C4-2B (cell line): ENCODE results near the gene AIFM2.

ENCODE experiments used
- ZFX ChIP-seq: fragments of 450-650 bp; IDR thresholded peaks from 2 replicates; pipeline ENCODE4 v1.6.1; 2017
- TF ChIP-seq, protein P1 (sequence below): fragments of 450-650 bp; conservative IDR thresholded peaks from 2 replicates; pipeline ENCODE4 v1.5.1; 2017; ENCODE audit warnings: mild to moderate bottlenecking

DNA sequence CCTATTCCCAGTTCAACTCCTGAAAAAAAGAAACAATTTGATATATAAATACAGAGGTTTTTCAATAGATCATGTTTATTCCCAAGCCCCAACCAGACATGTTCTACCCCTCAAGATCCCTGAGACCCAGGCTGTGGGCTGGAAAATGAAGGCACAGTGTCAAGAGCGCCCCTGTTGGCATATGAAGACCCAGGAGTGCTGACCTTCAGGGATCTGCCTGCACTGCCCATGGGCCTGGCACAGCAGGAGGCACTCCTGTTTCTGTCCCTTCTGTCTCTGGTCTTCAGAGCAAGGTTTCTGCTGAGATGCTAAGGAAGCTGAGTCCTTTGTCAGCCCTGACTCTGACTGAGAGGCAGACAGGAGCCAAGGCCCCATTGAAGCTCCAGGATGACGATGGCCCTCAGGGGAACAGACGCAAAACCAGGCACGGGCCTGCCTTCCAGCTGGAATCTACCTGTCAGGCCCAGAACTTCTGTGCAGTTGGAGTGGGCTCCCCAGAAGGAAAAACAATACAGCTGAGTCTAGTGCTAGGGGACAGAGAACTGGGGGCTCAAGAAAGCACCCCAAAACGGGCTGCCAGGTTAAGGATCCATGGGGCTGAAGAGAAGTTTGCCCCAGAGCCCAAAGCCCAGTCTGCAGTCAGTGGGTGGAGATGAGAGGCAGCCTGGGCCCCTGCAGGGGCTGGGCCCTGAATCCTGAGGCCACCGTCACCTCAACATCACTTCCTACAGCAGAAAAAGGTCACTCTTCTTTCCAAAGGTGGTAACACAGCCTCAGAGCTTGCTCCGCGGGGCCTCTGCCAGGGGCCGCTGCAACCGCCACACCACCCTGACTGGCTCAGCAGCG lies 6.7 kb upstream of the AIFM2 start:
- TF ChIP-seq, protein P1, sequence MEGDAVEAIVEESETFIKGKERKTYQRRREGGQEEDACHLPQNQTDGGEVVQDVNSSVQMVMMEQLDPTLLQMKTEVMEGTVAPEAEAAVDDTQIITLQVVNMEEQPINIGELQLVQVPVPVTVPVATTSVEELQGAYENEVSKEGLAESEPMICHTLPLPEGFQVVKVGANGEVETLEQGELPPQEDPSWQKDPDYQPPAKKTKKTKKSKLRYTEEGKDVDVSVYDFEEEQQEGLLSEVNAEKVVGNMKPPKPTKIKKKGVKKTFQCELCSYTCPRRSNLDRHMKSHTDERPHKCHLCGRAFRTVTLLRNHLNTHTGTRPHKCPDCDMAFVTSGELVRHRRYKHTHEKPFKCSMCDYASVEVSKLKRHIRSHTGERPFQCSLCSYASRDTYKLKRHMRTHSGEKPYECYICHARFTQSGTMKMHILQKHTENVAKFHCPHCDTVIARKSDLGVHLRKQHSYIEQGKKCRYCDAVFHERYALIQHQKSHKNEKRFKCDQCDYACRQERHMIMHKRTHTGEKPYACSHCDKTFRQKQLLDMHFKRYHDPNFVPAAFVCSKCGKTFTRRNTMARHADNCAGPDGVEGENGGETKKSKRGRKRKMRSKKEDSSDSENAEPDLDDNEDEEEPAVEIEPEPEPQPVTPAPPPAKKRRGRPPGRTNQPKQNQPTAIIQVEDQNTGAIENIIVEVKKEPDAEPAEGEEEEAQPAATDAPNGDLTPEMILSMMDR: no peak
- no peak for TF ChIP-seq ZFX
